ENCODE results near the gene MPEG1.

The MPEG1 gene

DNA sequence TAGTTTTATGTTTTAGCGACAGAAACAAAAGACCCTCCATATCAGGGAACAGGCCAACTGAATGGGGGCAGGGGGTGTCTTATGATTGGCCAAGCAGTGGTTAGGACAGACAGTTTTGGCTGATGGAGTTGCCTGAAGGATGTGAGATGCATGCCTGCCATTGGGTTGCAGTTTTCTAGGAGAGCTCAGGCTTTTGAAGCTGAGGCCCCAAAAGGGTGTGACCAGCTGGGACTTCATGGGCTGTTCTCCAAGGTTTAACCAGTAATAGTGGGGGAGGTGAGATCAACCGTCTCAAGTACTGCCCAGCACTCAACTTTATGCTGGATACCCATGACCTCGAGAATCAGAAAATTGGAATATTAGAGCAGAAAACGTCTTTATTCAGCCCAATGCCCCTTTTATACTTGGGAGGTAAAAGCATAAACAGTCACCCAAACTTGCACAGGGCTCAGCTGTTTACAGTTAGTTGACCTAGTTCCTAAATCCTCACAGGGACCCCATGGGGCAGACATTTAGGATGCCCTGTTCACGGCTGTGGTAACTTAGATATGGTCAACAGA, 27.3 kb downstream of the MPEG1 start:
- DNase-seq (ENCODE audit: insufficient read length, low spot score) (no peak), FAIRE-seq (no peak)
- TF ChIP-seq PAX5 (IDR thresholded peaks at IDR 0.05; ENCODE audit: insufficient read depth, low read length, severe bottlenecking) (no peak), TAF1 (IDR thresholded peaks at IDR 0.05; ENCODE audit: low read depth, low read length) (no peak), POLR2AphosphoS5 (IDR thresholded peaks at IDR 0.05; ENCODE audit: low read depth, low read length) (no peak), POU2F2 (IDR thresholded peaks at IDR 0.05; ENCODE audit: low read depth, low read length) (no peak), SPI1 (IDR thresholded peaks at IDR 0.05; ENCODE audit: low read depth, low read length) (no peak), POLR2A (IDR thresholded peaks at IDR 0.05; ENCODE audit: low read depth, low read length) (no peak)

DNA sequence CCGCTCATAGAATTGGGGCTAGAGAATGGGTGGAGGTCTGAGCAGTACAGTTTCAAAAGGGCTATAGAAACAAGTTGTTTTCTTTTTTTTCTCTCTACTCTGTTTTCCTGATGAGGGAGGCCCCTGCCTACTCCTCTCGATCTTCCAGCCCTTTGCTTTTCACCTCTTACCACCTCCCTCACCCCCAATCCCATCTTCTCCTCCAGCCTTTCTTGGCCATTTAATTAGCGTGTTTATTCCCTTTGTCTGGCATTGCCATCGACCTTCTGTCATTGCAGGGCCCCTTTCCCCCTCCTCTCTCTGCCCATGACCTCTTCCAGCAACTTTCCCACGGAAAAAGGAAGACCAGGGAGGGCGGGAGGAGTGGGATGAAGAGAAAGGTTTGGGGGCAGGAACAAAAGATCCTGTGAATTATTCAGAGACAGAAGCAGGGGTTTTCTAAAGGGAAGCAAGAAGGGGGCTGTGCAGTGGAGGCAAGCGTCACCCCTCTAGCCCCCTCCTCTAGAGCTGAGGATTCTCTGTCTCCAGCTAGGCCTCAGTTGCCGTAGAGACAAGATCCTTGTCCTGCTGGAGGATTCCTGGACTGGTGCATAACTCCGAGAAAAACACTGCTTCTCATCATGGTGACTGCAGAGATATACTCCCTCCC, 27.9 kb downstream of the MPEG1 start:
- no peak for FAIRE-seq
- TF ChIP-seq SPI1 (IDR thresholded peaks at IDR 0.05; ENCODE audit: low read depth, low read length) (no peak), POLR2AphosphoS5 (IDR thresholded peaks at IDR 0.05; ENCODE audit: low read depth, low read length) (no peak)
- DNase-seq (ENCODE audit: insufficient read length, low spot score): no peak

DNA sequence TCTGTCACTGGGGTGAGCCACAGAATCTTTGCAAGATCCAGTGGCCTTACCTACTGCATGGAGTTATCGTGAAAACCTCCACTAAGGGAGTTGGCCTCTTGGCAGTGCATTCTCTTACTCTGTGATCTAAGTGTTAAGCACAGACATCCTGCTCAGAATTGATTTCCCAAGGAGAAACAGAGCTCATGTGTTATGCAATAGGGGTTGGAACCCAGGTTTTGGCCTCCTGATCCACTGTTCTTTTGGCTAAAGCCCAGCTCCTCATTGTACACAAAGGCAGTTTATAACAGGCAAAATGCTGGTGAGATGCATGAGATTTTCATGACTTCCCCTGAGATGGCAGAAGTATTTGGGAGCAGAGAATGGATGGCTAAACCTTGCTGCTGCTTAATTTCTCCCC, 29.0 kb downstream of the MPEG1 start:
- no peak for FAIRE-seq
- DNase-seq (ENCODE audit: insufficient read length, low spot score): no peak
- no peak for TF ChIP-seq PAX5 (IDR thresholded peaks at IDR 0.05; ENCODE audit: insufficient read depth, low read length, severe bottlenecking)
- no peak for TF ChIP-seq SPI1 (IDR thresholded peaks at IDR 0.05; ENCODE audit: low read depth, low read length)

- TF ChIP-seq POLR2AphosphoS5 (IDR thresholded peaks at IDR 0.05; ENCODE audit: low read depth, low read length) (no peak), POLR2A (IDR thresholded peaks at IDR 0.05; ENCODE audit: low read depth, low read length) (no peak), SPI1 (IDR thresholded peaks at IDR 0.05; ENCODE audit: low read depth, low read length) (no peak), PAX5 (IDR thresholded peaks at IDR 0.05; ENCODE audit: insufficient read depth, low read length, severe bottlenecking) (no peak), TAF1 (IDR thresholded peaks at IDR 0.05; ENCODE audit: low read depth, low read length) (no peak), POU2F2 (IDR thresholded peaks at IDR 0.05; ENCODE audit: low read depth, low read length) (no peak)
- peak; percentile 49 for DNase-seq (ENCODE audit: insufficient read length, low spot score)
- no peak for FAIRE-seq
Measured at GRCh38 chr11:59182457-59183151, 30.1 kb downstream of the MPEG1 start.

- DNase-seq (ENCODE audit: insufficient read length, low spot score) (no peak), FAIRE-seq (no peak)
- TF ChIP-seq POLR2A (IDR thresholded peaks at IDR 0.05; ENCODE audit: low read depth, low read length) (no peak), POLR2AphosphoS5 (IDR thresholded peaks at IDR 0.05; ENCODE audit: low read depth, low read length) (no peak), TAF1 (IDR thresholded peaks at IDR 0.05; ENCODE audit: low read depth, low read length) (no peak), POU2F2 (IDR thresholded peaks at IDR 0.05; ENCODE audit: low read depth, low read length) (no peak), SPI1 (IDR thresholded peaks at IDR 0.05; ENCODE audit: low read depth, low read length) (no peak), PAX5 (IDR thresholded peaks at IDR 0.05; ENCODE audit: insufficient read depth, low read length, severe bottlenecking) (no peak)
Measured at GRCh38 chr11:59181746-59182456, 30.8 kb downstream of the MPEG1 start.

- FAIRE-seq (no peak), DNase-seq (ENCODE audit: insufficient read length, low spot score) (no peak)
- no peak for TF ChIP-seq POU2F2 (IDR thresholded peaks at IDR 0.05; ENCODE audit: low read depth, low read length)
- TF ChIP-seq SPI1 (IDR thresholded peaks at IDR 0.05; ENCODE audit: low read depth, low read length): no peak
- TF ChIP-seq TAF1 (IDR thresholded peaks at IDR 0.05; ENCODE audit: low read depth, low read length): no peak
- TF ChIP-seq POLR2AphosphoS5 (IDR thresholded peaks at IDR 0.05; ENCODE audit: low read depth, low read length): no peak
- TF ChIP-seq PAX5 (IDR thresholded peaks at IDR 0.05; ENCODE audit: insufficient read depth, low read length, severe bottlenecking): no peak
- TF ChIP-seq POLR2A (IDR thresholded peaks at IDR 0.05; ENCODE audit: low read depth, low read length): no peak
Measured at GRCh38 chr11:59180907-59181306, 31.8 kb downstream of the MPEG1 start.

- no peak for DNase-seq (ENCODE audit: insufficient read length, low spot score)
- TF ChIP-seq POU2F2 (IDR thresholded peaks at IDR 0.05; ENCODE audit: low read depth, low read length) (no peak), TAF1 (IDR thresholded peaks at IDR 0.05; ENCODE audit: low read depth, low read length) (no peak), PAX5 (IDR thresholded peaks at IDR 0.05; ENCODE audit: insufficient read depth, low read length, severe bottlenecking) (no peak), POLR2AphosphoS5 (IDR thresholded peaks at IDR 0.05; ENCODE audit: low read depth, low read length) (no peak), POLR2A (IDR thresholded peaks at IDR 0.05; ENCODE audit: low read depth, low read length) (no peak), SPI1 (IDR thresholded peaks at IDR 0.05; ENCODE audit: low read depth, low read length) (no peak)
- no peak for FAIRE-seq
Measured at GRCh38 chr11:59180168-59180776, 32.5 kb downstream of the MPEG1 start.

DNA sequence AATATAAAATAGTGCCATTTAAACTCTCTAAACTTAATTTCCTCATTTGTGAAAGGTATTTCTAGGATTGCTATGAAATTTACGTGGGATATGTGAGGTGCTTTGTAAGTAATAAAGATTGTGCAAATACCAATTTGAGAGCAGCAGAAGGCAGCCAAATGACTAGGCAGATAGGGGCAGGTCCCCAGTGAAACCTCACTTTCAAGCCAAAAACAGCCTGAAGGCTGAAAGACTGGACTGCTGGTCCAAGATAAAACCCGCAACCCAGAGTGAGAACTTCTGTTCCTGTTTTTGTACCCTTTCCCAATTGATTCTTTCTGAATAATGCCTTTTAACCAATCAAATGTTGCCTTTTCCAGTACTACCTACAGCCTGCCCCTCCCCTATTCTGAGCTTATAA, 33.6 kb downstream of the MPEG1 start:
- TF ChIP-seq POU2F2 (IDR thresholded peaks at IDR 0.05; ENCODE audit: low read depth, low read length) (no peak), POLR2AphosphoS5 (IDR thresholded peaks at IDR 0.05; ENCODE audit: low read depth, low read length) (no peak), SPI1 (IDR thresholded peaks at IDR 0.05; ENCODE audit: low read depth, low read length) (no peak), POLR2A (IDR thresholded peaks at IDR 0.05; ENCODE audit: low read depth, low read length) (no peak), PAX5 (IDR thresholded peaks at IDR 0.05; ENCODE audit: insufficient read depth, low read length, severe bottlenecking) (no peak), TAF1 (IDR thresholded peaks at IDR 0.05; ENCODE audit: low read depth, low read length) (no peak)
- DNase-seq (ENCODE audit: insufficient read length, low spot score): no peak
- FAIRE-seq: no peak

DNA sequence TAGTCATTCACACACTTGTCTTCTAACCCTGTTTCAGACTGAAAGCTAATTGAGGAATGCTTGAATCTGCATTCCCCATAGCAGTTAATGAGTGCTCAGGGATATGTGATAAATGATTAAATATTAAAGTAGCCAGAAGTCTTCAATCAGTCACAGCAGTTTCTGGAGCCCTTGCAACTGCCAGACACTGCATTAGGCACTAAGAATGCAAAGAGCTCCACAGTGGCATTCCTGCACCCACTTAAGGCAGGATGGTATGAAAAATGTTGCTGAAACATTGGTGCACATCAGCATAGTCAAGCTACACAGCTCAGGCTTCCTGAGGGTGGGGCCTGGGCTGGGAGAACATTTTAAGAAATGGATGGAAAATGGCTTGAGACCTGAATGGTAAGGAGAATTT, 34.3 kb downstream of the MPEG1 start:
- FAIRE-seq: no peak
- no peak for DNase-seq (ENCODE audit: insufficient read length, low spot score)
- no peak for TF ChIP-seq POU2F2 (IDR thresholded peaks at IDR 0.05; ENCODE audit: low read depth, low read length)
- TF ChIP-seq POLR2A (IDR thresholded peaks at IDR 0.05; ENCODE audit: low read depth, low read length): no peak
- no peak for TF ChIP-seq PAX5 (IDR thresholded peaks at IDR 0.05; ENCODE audit: insufficient read depth, low read length, severe bottlenecking)
- TF ChIP-seq POLR2AphosphoS5 (IDR thresholded peaks at IDR 0.05; ENCODE audit: low read depth, low read length): no peak
- no peak for TF ChIP-seq SPI1 (IDR thresholded peaks at IDR 0.05; ENCODE audit: low read depth, low read length)
- no peak for TF ChIP-seq TAF1 (IDR thresholded peaks at IDR 0.05; ENCODE audit: low read depth, low read length)

Data from GM12891 (cell line).